HepG2 (cell line): ENCODE measurements around the gene KIF6.

Source experiments
- CTCF ChIP-seq: sonication (generic); formaldehyde crosslinking; IDR thresholded peaks from 2 replicates; pipeline ENCODE4 v1.5.0; 2020; ENCODE audit warnings: mild to moderate bottlenecking, missing genetic modification reagents, moderate library complexity
- HOXA3 ChIP-seq: sonication (generic); formaldehyde crosslinking; IDR thresholded peaks from 2 replicates; pipeline ENCODE4 v1.5.0; 2020; ENCODE audit warnings: missing genetic modification reagents
- MBD4 ChIP-seq: IDR thresholded peaks from 2 replicates; pipeline ENCODE4 v1.6.1; 2012; ENCODE audit warnings: low read length, inconsistent platforms, borderline replicate concordance
- MXD3 ChIP-seq: IDR thresholded peaks from 2 replicates; pipeline ENCODE4 v1.6.1; 2016; ENCODE audit warnings: mild to moderate bottlenecking, missing biosample characterization, missing genetic modification reagents
- PTBP1 ChIP-seq: fragments of 200-400 bp; formaldehyde crosslinking; IDR thresholded peaks from 2 replicates; pipeline ENCODE4 v1.6.1; 2018; ENCODE audit warnings: low read length, low read depth; ENCODE audit not compliant: poor library complexity, severe bottlenecking
- ZBTB10 ChIP-seq: sonication (generic); formaldehyde crosslinking; IDR thresholded peaks from 2 replicates; pipeline ENCODE4 v1.4.0; 2020; ENCODE audit warnings: missing genetic modification reagents, borderline replicate concordance
- ZNF274 ChIP-seq: sonication (generic); formaldehyde crosslinking; IDR thresholded peaks from 2 replicates; pipeline ENCODE4 v1.5.1; 2020; ENCODE audit warnings: mild to moderate bottlenecking, missing genetic modification reagents
- ZNF383 ChIP-seq: sonication (generic); formaldehyde crosslinking; IDR thresholded peaks from 2 replicates; pipeline ENCODE4 v1.4.0; 2020; ENCODE audit warnings: missing genetic modification reagents, mild to moderate bottlenecking, borderline replicate concordance
- ZNF629 ChIP-seq: sonication (generic); formaldehyde crosslinking; conservative IDR thresholded peaks from 2 replicates; pipeline ENCODE4 v1.5.0; 2020; ENCODE audit warnings: missing genetic modification reagents
- ZNF784 ChIP-seq: sonication (generic); formaldehyde crosslinking; IDR thresholded peaks from 2 replicates; pipeline ENCODE4 v1.5.1; 2020; ENCODE audit warnings: missing genetic modification reagents, mild to moderate bottlenecking, borderline replicate concordance

GRCh38 chr6:39404312-39404711 lies 320.9 kb downstream of the KIF6 start:
- TF ChIP-seq ZNF629 (CRISPR knock-in tag), result no peak
- no peak for TF ChIP-seq ZNF784 (CRISPR knock-in tag)
- no peak for TF ChIP-seq ZNF274 (CRISPR knock-in tag)
- TF ChIP-seq MXD3 (CRISPR knock-in tag), result no peak
- no peak for TF ChIP-seq ZBTB10 (CRISPR knock-in tag)
- no peak for TF ChIP-seq ZNF383
- no peak for TF ChIP-seq MBD4
- no peak for TF ChIP-seq CTCF (CRISPR knock-in tag)
- no peak for TF ChIP-seq HOXA3 (CRISPR knock-in tag)
- TF ChIP-seq PTBP1, result no peak
